HFF-Myc (cell line): ENCODE results near the gene MCC.
"Not testable (repeated sequence)": the region's sequence is repeated elsewhere in the genome, so short reads cannot be mapped to it uniquely, and the experiment has no call there.

ENCODE experiments used
- DNase-seq: peaks from one replicate; pipeline ENCODE4 v3.0.0-alpha.2; 2011; ENCODE audit warnings: low read depth; ENCODE audit errors: extremely low read depth
- H3K4me3 ChIP-seq: replicated peaks from 2 replicates; pipeline ENCODE4 v1.5.1; 2011; ENCODE audit warnings: low read depth, mild to moderate bottlenecking, control low read depth, low read length
- TF ChIP-seq, protein P1 (sequence below): IDR thresholded peaks from 2 replicates; pipeline ENCODE4 v1.5.1; 2012; ENCODE audit warnings: mild to moderate bottlenecking, low read depth, low read length, control low read depth; ENCODE audit errors: missing control alignments

Gene MCC

DNA sequence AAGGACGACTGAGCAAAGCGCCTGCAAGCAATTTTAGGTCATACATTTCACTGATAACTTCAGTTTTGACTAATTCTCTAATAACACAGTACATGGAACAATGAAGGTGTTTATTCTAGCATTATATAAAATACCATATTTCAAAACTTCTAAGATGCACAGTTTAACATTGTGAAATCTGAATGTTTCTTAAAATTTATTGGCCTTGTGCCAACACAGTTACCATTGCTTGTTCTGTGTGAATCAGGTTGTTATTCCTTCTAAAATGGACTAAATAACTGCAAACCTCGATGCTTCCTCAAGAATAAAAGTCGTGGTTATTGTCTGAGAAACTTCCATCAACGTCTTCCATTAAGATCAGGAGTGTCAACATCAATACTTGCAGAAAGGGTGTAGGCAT is 8.0 kb downstream of the MCC start:
- H3K4me3 ChIP-seq = no peak overlapping the region
- no peak for DNase-seq
- TF ChIP-seq, protein P1, sequence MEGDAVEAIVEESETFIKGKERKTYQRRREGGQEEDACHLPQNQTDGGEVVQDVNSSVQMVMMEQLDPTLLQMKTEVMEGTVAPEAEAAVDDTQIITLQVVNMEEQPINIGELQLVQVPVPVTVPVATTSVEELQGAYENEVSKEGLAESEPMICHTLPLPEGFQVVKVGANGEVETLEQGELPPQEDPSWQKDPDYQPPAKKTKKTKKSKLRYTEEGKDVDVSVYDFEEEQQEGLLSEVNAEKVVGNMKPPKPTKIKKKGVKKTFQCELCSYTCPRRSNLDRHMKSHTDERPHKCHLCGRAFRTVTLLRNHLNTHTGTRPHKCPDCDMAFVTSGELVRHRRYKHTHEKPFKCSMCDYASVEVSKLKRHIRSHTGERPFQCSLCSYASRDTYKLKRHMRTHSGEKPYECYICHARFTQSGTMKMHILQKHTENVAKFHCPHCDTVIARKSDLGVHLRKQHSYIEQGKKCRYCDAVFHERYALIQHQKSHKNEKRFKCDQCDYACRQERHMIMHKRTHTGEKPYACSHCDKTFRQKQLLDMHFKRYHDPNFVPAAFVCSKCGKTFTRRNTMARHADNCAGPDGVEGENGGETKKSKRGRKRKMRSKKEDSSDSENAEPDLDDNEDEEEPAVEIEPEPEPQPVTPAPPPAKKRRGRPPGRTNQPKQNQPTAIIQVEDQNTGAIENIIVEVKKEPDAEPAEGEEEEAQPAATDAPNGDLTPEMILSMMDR = no peak

DNA sequence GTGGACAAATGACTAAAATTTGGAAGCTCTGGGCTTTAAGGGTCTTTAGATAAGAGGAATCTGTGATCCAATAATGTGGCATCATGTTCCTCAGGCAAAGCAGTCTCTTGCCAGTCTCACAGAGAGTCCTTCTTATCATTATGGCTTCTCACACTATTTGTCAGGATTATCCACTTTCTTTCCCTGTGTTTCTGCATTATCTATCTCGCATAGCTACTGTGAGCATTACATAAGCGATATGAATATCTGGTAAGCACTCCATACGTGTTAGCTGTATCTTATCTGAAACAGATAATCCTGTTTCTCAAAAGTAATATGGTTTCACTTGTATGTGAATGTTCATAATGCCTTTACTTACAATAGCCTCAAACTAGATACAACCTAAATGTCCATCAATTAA is 9.6 kb downstream of the MCC start:
- TF ChIP-seq, protein P1 = no peak
- H3K4me3 ChIP-seq = no peak overlapping the region
- DNase-seq = no peak

GRCh38 chr5:113474100-113474728 is 14.0 kb downstream of the MCC start:
- H3K4me3 ChIP-seq = no peak overlapping the region
- TF ChIP-seq, protein P1 = no peak
- DNase-seq = no peak

- no peak overlapping the region for H3K4me3 ChIP-seq
- TF ChIP-seq, protein P1 = no peak
- no peak for DNase-seq
These were observed 25.2 kb downstream of the MCC start for GRCh38 chr5:113463032-113463431.

DNA sequence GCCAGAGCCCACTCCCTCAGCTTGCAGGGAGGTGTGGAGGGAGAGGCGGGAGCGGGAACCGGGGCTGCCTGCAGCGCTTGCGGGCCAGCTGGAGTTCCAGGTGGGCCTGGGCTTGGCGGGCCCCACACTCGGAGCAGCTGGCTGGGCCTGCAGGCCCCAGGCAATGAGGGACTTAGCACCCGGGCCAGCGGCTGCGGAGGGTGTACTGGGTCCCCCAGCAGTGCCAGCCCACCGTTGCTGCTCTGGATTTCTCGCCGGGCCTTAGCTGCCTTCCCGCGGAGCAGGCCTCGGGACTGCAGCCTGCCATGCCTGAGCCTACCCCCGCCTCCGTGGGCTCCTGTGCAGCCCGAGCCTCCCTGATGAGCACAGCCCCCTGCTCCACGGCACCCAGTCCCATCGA is 31.1 kb downstream of the MCC start:
- not testable (repeated sequence) for H3K4me3 ChIP-seq, DNase-seq

DNA sequence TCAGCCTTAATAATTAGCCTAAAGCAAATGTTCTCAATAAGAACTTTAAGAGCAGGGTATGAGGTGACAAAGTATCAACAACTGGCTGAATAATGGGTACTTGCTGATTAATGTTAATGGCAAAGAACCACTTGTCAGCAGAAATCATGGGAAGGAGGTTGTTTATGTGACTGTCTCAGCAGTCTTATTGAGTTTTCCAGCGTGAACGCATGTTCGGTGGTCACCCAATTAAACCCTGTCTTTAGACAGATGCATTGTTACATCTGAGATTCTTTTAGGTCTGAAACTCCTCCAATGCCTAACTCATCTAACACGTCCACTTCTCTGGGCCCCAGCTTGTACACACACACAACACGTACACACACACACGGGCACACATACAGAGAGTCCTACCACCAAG is 35.3 kb downstream of the MCC start:
- TF ChIP-seq, protein P1 = no peak
- H3K4me3 ChIP-seq = no peak overlapping the region
- no peak for DNase-seq

DNA sequence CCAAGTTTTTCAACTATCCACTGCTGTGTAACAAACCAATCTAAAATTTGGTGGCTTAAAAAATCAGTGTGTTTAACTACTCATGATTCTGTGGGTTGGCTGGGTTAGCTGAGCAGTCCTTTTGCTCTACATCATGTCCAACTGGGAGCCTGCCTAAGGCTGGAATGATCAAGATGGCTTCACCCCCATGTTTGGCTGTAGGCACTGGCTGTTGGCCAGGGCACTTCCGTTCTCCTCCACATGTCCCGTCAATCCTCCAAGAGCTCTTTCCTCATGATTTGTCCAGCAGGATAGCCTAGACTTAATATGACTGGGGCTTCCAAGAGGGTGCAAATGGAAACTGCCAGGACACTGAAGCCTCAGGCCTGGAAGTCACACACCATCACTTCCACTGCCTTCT is 36.5 kb downstream of the MCC start:
- TF ChIP-seq, protein P1 = no peak
- DNase-seq = no peak
- no peak overlapping the region for H3K4me3 ChIP-seq
